Measurements from ENCODE around the gene ACSL5. TPM values are rescaled to one million over a fixed set of nuclear protein-coding genes. Genes with fewer than 3 reads are reported as not detected.

Gene ACSL5
- total and polyA plus RNA-seq, 2 of the 8 experiments (the other 6 are each of a cell fraction or from before 2014, with no cell fraction given), result not detected

GRCh38 chr10:112349521-112350085 lies 24.3 kb upstream of the ACSL5 start:
- no peaks in the 10 kb centered on the region for H3K27me3 ChIP-seq (replicated peaks in 1 of 4; ENCODE audit: control insufficient read depth in 3 of 4, extremely low read depth in 1 of 4, insufficient read depth in 3 of 4, low read length in 3 of 4)
- no peak overlapping the region for H3K14ac ChIP-seq (ENCODE audit: insufficient read length)
- H4K8ac ChIP-seq (ENCODE audit: extremely low read depth, insufficient read depth, low read length), result no peak overlapping the region
- H3K56ac ChIP-seq (replicated peaks; ENCODE audit: insufficient read length, low read depth, low read length), result no peak overlapping the region
- ChIA-PET POLR2A (ENCODE audit: partially characterized antibody) (no interaction called here), CTCF (ENCODE audit: partially characterized antibody) (interaction anchor here (0.9 to 1.7 kb wide), 8 partner anchors 12 to 234 kb away, joined by 3 to 4 read pairs (median 3); no protein-coding TSS in a partner anchor)
- no peak for FAIRE-seq
- no peak for DNase-seq (ENCODE audit: low read depth in 1 of 2, low spot score in 2 of 2)
- H3K23me2 ChIP-seq (ENCODE audit: low read depth, low read length), result no peaks in the 10 kb centered on the region
- H2BK20ac ChIP-seq (ENCODE audit: low read length), result no peak overlapping the region
- no peaks in the 10 kb centered on the region for H3K4me1 ChIP-seq (replicated peaks in 1 of 4; ENCODE audit: control insufficient read depth in 3 of 4, insufficient read depth in 4 of 4, low read length in 3 of 4)
- H3K9me3 ChIP-seq (ENCODE audit: insufficient read depth in 2 of 2, low read depth in 1 of 2, low read length in 1 of 2), result no peaks in the 10 kb centered on the region
- H2BK120ac ChIP-seq (replicated peaks; ENCODE audit: low read depth, low read length), result no peak overlapping the region
- no peak overlapping the region for H2AFZ ChIP-seq (ENCODE audit: low read length)
- H2AK5ac ChIP-seq (ENCODE audit: low read depth, low read length), result no peak overlapping the region
- H3K79me2 ChIP-seq (ENCODE audit: control insufficient read depth in 1 of 2, insufficient read depth in 2 of 2, low read length in 2 of 2), result no peaks in the 10 kb centered on the region
- H3K4me2 ChIP-seq (ENCODE audit: insufficient read depth in 1 of 2, low read depth in 2 of 2, low read length in 2 of 2), result no peak overlapping the region
- H2BK15ac ChIP-seq (ENCODE audit: low read length), result no peak overlapping the region
- 89% methylated on average over 7 of the region's 46 CpGs; no CpG with 5 or more reads in 1 of the 2 experiments for WGBS, 2 experiments (ENCODE audit: extremely low coverage in 1 of 2, insufficient coverage in 1 of 2, insufficient read length in 1 of 2, insufficient replicate concordance in 2 of 2, low coverage in 1 of 2, low lambda C conversion rate in 2 of 2, missing lambda C conversion rate in 1 of 2)
- no peak overlapping the region for H2BK12ac ChIP-seq (ENCODE audit: low read depth, low read length)
- no peaks in the 10 kb centered on the region for H3K79me1 ChIP-seq (ENCODE audit: low read depth, low read length)
- H4K91ac ChIP-seq (replicated peaks; ENCODE audit: insufficient read length, low read length), result no peak overlapping the region
- H3K4ac ChIP-seq (replicated peaks; ENCODE audit: insufficient read length, low read depth, low read length), result no peak overlapping the region
- H3K18ac ChIP-seq (ENCODE audit: extremely low read depth, low read length), result no peak overlapping the region
- no peak overlapping the region for H3K9ac ChIP-seq (replicated peaks in 1 of 4; ENCODE audit: extremely low read depth in 1 of 4, low read depth in 3 of 4, low read length in 3 of 4)
- no peaks in the 10 kb centered on the region for H3K36me3 ChIP-seq (ENCODE audit: control insufficient read depth in 2 of 4, insufficient read depth in 4 of 4, low read length in 3 of 4)
- H3K4me3 ChIP-seq (ENCODE audit: extremely low read depth in 1 of 4, insufficient read depth in 2 of 4, low read depth in 3 of 4, low read length in 4 of 4), result no peak overlapping the region
- H2BK5ac ChIP-seq (ENCODE audit: low read depth, low read length), result no peak overlapping the region
- H3K23ac ChIP-seq (ENCODE audit: insufficient read length), result no peak overlapping the region
- H3K27ac ChIP-seq (ENCODE audit: low read depth, low read length), result no peak overlapping the region
- no peaks in the 10 kb centered on the region for H4K20me1 ChIP-seq (replicated peaks in 1 of 2; ENCODE audit: control insufficient read depth in 1 of 2, insufficient read depth in 2 of 2, low read length in 2 of 2)
- H4K5ac ChIP-seq (ENCODE audit: insufficient read length, low read depth, low read length), result no peak overlapping the region
- TF ChIP-seq YY1 (IDR thresholded peaks at IDR 0.05; ENCODE audit: low read depth, low read length) (no peak), RAD21 (IDR thresholded peaks at IDR 0.05 in 1 of 2, conservative IDR thresholded peaks at IDR 0.05 in 1 of 2; ENCODE audit: low read depth in 2 of 2, low read length in 2 of 2) (no peak), BRCA1 (IDR thresholded peaks at IDR 0.05; ENCODE audit: low read depth, low read length) (no peak), SP2 (IDR thresholded peaks at IDR 0.05; ENCODE audit: low read length) (no peak), CBX5 (IDR thresholded peaks at IDR 0.05; ENCODE audit: low read depth, low read length) (no peak), PHF8 (conservative IDR thresholded peaks at IDR 0.05; ENCODE audit: low read depth, low read length) (no peak), CHD1 (IDR thresholded peaks at IDR 0.05; ENCODE audit: low read depth, low read length) (no peak), TBP (IDR thresholded peaks at IDR 0.05; ENCODE audit: low read depth, low read length) (no peak), JUND (IDR thresholded peaks at IDR 0.05; ENCODE audit: low read length) (no peak), CEBPB (IDR thresholded peaks at IDR 0.05; ENCODE audit: low read depth, low read length) (no peak), HDAC6 (IDR thresholded peaks at IDR 0.05; ENCODE audit: low read depth, low read length) (no peak), CTBP2 (IDR thresholded peaks at IDR 0.05; ENCODE audit: borderline replicate concordance, insufficient read depth, insufficient read length, low read length) (no peak), BACH1 (IDR thresholded peaks at IDR 0.05; ENCODE audit: low read length) (no peak), ATF3 (IDR thresholded peaks at IDR 0.05; ENCODE audit: insufficient read depth, low read depth, low read length) (no peak)
